C4-2B (cell line): Measurements from ENCODE around the gene CDKN1C.

ENCODE experiments used
- ZFX ChIP-seq: fragments of 450-650 bp; IDR thresholded peaks from 2 replicates; pipeline ENCODE4 v1.6.1; 2017
- TF ChIP-seq, protein P1 (sequence below): fragments of 450-650 bp; conservative IDR thresholded peaks from 2 replicates; pipeline ENCODE4 v1.5.1; 2017; ENCODE audit warnings: mild to moderate bottlenecking

DNA sequence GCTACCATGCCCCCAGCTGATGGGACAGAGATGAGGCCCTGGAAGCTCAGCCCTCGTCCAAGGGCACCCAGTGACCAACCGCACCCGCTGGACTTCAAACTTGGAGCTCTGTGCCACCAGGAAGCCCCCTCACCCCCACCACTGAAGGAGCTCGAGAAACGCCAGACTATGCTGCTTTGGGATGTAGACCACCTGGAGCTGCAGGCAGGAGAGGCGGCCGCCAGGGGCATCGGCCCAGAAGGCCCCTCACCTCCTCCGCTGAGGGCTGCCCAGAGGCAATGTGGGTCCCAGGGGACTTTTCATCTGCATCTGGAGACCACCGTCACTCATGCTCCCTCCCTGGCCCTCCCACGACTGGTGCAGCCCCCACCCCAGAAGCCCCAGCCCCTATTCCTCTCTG is 28.3 kb downstream of the CDKN1C start:
- TF ChIP-seq, protein P1, sequence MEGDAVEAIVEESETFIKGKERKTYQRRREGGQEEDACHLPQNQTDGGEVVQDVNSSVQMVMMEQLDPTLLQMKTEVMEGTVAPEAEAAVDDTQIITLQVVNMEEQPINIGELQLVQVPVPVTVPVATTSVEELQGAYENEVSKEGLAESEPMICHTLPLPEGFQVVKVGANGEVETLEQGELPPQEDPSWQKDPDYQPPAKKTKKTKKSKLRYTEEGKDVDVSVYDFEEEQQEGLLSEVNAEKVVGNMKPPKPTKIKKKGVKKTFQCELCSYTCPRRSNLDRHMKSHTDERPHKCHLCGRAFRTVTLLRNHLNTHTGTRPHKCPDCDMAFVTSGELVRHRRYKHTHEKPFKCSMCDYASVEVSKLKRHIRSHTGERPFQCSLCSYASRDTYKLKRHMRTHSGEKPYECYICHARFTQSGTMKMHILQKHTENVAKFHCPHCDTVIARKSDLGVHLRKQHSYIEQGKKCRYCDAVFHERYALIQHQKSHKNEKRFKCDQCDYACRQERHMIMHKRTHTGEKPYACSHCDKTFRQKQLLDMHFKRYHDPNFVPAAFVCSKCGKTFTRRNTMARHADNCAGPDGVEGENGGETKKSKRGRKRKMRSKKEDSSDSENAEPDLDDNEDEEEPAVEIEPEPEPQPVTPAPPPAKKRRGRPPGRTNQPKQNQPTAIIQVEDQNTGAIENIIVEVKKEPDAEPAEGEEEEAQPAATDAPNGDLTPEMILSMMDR: no peak
- no peak for TF ChIP-seq ZFX
